GM21360 (cell line): ENCODE results near the gene ZDHHC20.

Experiments
- ATAC-seq: cut with Tn5 transposase; IDR thresholded peaks from one replicate; pipeline ENCODE4 v1.9.1; 2021; ENCODE audit warnings: mild to moderate bottlenecking, moderate library complexity; ENCODE audit not compliant: unreplicated experiment

ZDHHC20 gene

GRCh38 chr13:21364357-21364756 lies 94.7 kb downstream of the ZDHHC20 start:
- no peak for ATAC-seq

DNA sequence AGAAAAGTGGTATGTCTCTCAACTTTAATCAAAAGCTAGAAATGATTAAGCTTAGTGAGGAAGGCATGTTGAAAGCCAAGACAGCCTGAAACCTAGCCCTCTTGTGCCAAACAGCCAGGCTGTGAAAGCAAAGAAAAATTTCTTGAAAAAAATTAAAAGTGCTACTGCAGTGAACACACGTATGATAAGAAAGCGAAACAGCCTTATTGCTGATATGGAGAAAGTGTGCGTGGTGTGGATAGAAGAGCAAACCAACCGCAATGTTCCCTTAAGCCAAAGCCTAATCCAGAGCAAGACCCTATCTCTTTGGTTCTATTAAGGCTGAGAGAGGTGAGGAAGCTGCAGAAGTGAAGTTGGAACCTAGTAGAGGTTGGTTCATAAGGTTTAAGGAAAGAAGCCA lies 96.4 kb downstream of the ZDHHC20 start:
- ATAC-seq, result no peak

DNA sequence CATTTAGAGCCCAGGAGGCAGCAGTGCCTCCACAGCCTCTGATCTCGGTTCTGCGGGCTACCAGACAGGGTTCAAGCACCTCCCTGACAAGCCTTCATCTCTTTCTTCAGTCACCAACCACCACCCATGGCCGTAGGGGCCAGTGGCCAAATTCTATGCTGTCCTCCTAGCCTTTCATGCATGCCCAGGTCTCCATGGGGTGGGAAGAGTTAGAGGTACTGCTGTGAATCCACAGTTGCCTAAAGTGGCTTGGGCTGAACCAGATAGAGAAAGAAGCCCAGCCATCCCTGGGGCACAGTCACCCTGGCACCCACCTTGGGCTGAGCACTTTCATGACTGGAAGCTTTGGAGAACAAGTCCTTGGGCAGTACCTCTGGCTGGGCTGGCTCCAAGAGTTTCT lies 97.4 kb downstream of the ZDHHC20 start:
- no peak for ATAC-seq

DNA sequence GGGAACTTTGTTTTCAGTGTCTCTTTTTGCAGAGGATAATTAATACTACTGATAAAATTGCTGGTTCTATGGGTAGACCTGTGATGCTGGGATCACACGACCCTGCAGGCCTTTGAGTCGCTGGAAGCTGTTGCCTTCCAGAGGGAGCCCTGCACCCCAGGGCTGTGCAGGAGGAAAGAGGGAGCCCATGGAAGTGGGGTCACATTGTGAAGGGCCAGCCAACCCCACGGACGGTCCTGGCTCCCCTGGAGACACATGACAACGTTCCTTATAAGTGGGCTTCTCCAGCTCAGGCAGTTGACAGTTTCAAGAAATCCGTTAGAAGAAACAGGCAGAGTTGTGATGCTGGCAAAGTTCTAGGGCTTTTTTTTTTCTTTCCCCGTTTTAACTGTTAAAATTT lies 98.0 kb downstream of the ZDHHC20 start:
- ATAC-seq, result no peak

- ATAC-seq, result no peak
Measured at GRCh38 chr13:21360463-21360862, 98.6 kb downstream of the ZDHHC20 start.

DNA sequence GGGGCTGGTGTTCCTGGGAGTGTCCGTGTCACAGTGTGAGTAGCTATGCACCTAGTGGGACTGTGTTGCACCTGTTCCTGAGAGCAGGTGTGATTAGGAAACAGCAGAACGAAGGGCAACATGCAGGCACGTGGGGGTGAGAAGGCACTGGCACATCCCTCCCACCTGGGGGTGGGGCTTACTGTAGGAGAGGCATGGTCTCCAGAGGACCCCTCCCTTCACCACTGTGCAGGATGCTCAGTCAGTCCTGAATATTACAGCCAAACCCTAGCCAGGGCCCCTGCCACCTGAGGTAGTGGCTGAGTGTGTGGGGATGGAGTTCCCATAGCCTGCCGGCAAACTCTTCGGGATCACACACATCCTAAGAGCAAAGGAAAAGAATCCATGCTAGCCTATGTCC lies 99.2 kb downstream of the ZDHHC20 start:
- no peak for ATAC-seq

DNA sequence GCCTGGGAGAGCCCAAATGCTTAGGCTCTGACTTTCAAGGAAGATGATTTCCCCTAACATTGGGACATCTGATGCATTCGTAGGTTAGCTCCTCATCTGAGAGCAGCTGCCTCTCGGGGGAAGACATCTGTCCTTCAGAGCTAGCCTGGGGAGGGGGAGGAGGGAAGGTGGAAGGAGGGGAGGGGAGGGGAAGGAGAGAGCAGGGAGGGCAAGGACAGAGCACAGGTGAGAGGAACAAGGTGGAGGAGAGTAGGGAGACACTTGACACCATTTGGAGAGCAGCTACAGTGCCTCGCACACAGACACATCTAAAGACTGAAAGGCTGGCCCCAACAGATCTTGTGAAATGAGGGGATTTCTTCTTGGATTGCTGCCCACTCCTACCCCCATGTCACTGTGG lies 103.8 kb downstream of the ZDHHC20 start:
- ATAC-seq, result no peak

DNA sequence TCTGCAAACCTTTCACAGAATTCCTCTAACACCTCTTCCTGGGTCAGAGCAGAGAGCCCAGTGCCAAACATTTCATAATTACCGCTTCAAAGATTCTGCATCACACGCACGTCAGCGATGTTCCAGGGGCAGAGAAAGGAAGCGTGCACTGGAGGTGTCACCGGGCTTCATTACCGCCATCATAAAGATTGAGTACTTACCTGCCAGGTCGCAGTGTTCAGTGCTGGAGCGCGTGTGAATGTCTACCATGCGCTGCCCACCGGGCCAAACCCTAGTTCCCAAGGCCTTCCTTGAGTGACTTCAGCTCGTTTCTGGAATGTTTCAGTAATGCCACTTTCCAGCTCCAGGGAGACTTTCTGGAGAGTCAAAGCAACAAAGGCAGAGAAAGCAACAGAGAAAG lies 104.4 kb downstream of the ZDHHC20 start:
- ATAC-seq, result no peak

DNA sequence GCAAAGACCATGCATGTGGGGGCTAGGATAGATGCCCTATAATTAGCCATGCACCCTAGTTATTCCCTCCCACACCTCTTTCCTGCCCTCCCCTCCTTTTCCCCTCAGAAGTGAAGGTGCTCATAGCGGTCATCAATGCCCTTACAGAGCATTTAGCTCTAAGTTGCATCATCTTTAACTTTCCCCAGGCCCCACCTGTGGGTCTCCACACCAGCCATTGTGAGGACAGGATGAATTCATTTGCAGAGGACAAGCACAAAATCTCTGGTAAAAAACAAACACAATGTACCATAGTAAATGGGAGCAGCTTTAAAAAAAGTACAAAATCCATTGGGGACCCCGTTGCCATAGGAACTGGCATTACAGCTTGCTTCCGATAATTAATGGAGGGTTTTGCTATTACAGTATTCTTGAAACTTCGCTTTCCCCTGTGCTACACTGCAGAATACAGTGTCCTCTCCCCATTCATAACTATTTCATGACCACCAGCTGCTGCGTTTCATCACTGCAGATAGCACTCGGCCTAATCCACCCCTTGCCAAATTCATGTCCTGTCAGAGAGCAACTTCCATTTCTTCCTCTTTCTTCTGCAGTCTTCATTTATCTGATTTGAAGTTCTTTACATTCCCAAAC lies 110.5 kb downstream of the ZDHHC20 start:
- ATAC-seq, result no peak

DNA sequence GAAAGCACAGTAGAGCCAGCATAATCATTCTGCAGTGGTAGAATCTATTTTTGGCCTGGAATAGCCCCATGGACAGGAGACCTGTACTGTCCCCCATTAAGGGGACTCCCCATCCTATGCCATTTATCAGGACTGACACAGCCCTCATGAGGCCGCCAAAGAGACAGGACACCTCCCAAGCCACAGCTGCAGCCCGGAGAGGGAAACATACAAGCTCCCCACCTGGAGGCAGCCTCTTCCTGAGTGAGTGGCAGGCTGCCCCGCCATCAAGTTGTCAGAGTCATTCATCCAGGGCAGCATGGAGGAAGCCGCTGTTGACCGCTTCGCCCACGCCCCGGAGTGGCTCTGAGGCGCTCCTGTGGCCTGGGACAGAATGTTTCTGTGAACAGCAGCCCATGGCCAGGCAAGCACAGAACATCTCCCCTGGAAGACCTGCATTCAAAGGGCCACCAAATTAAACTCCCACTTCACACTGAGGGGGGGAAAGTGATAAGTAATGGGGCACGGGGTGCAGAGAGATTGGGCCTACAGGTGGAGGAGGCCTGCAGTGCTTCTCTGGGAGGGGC lies 111.3 kb downstream of the ZDHHC20 start:
- ATAC-seq, result no peak

DNA sequence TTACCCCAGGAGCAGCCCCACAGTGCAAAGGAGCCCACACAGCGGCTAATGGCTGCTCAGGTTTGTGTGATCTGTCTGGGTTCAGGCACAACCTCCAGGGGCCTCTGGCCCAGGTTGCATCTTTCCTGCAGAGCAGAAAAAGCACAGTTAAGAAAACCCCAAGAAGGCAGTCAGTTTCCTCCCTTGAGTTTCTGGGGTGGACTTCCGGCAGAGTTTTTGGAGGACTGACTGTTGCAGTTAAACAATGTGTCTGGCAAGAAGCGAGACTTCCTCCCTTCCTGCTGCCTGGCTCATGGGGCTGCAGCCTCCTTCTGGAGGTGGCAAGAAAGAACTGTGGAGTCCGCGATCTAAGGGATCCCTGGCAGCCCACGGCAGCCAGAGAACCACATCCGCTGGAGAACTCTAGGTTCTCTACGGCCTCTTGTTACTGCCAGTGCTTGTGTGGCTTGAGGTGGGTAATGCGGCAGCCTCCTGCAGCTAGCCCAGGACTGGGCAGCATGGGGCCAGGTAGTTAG lies 114.4 kb downstream of the ZDHHC20 start:
- no peak for ATAC-seq

GRCh38 chr13:21343659-21344058 lies 115.4 kb downstream of the ZDHHC20 start:
- no peak for ATAC-seq

DNA sequence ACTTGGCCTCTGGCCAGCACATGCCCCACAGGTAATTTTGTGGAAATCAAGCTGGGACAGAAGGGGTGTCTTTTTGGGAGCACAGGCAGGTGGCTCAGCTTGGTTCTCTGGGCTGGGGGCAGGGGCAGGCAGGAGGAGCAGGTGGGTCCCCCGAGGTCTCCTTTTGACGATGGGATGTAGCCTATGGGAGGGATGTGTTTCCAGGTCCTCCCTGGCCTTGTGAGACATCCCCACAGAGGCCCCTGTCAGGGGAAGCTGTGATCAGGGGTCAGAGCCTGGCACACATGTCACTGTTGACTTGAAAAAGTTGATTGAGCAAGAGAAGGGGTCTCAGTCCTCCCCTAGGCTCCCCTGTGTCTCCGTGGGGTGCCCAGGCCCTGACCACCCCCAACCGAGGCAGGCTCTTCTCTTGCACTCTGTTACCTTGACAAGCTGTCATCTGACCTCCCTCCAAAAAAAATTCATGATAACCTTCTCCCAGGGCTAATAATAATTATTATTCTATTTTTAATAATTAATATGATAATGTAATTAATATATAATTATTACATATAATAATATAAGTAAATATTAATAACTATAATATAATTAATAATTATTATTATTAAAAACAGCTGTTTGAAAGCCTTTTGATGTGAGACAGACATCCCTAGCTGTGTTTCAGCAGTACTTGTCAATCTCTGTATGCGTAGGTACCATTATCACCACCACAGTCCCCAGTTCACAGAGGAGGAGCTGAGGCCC lies 116.2 kb downstream of the ZDHHC20 start:
- no peak for ATAC-seq

DNA sequence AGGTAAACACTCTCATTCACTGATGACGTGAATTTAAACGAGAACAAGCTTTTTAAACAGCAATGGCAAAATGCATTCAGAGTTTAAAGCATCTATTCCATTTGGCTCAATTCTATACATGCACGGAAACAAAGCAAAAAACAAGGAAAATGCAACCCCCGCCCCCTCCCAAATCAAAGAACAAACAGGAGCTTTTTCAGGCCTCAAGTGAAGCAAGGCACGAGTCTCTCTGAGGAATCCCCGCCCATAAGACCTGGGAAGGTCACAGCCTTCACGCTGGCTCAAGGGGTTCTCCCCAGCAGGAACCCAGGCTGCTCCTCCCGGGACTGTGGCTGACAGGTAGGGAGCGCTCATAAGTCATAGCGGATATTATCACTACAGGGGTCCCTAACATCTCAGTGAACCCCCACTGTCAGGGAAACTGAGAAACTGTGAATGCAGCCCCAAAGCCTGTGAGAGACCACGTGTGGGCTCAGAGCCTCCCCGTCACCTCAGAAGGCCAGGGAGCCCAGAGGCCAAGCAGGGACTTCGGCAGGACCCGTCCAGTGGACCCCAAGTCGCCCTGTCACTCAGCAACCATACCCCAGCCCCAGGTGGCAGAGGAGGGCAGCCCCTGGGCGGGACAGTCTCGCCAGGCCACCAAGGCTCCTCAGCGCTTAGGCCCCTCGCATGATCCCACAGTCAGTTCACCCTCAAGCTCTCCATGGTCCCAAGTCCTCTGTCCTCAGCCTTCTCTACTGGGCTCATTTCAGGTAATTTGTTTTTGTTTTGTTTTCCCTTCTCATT lies 117.3 kb downstream of the ZDHHC20 start:
- ATAC-seq, result no peak

DNA sequence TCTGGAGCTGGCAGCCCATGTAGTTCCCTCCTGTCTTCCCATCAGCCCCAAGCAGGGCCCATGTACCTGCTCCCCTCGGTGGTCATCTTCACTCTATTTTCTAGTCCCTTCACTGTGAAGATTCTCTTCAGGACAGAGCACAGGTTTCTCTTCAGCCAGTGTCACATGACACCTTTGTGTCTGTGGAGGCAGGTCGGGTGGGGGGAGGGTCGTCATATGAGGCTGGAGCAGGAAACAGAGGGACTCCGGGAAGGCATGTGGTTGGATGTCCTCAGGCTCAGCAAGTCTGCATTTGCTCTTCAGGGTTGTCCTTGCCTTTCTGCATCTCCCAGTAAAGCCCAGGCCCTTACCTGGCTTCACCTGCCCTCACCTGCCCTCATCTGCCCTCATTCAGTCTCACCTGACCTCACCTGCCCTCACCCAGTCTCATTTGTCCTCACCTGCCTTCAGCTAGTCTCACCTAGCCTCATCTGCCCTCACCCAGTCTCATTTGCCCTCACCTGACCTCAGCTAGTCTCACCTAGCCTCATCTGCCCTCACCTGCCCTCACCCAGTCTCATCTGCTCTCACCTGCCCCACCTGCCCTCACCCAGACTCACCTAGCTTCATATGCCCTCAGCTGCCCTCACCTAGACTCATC lies 120.3 kb downstream of the ZDHHC20 start:
- no peak for ATAC-seq

- no peak for ATAC-seq
Measured at GRCh38 chr13:21338156-21338555, 120.9 kb downstream of the ZDHHC20 start.

GRCh38 chr13:21336609-21337349 lies 122.3 kb downstream of the ZDHHC20 start:
- no peak for ATAC-seq

- ATAC-seq, result no peak
Measured at GRCh38 chr13:21333186-21333585, 125.9 kb downstream of the ZDHHC20 start.

- peak; percentile 88 for ATAC-seq
Measured at GRCh38 chr13:21330126-21330861, 128.8 kb downstream of the ZDHHC20 start.
